WERI-Rb-1 (cell line): Measurements from ENCODE around the gene CAPNS1.

Experiments
- DNase-seq: peaks from one replicate; pipeline ENCODE4 v3.0.0-alpha.2; 2020
- H3K27ac ChIP-seq: fragments of 250-450 bp; sonication (Bioruptor Pico); 2 replicates; pipeline ENCODE4 v1.5.1; 2020; ENCODE audit warnings: mild to moderate bottlenecking, moderate library complexity
- H3K27me3 ChIP-seq: fragments of 250-450 bp; sonication (Bioruptor Pico); 2 replicates; pipeline ENCODE4 v1.5.1; 2021; ENCODE audit warnings: mild to moderate bottlenecking, low read depth, moderate library complexity; ENCODE audit not compliant: insufficient read depth, severe bottlenecking
- H3K36me3 ChIP-seq: fragments of 250-450 bp; sonication (Bioruptor Pico); 2 replicates; pipeline ENCODE4 v1.5.1; 2020; ENCODE audit warnings: mild to moderate bottlenecking, moderate library complexity
- H3K4me3 ChIP-seq: 2 replicates; pipeline ENCODE4 v1.5.1; 2011; ENCODE audit warnings: low read depth, mild to moderate bottlenecking, control low read depth, low read length
- H3K9me3 ChIP-seq: fragments of 250-450 bp; sonication (Bioruptor Pico); 2 replicates; pipeline ENCODE4 v1.5.1; 2021; ENCODE audit warnings: mild to moderate bottlenecking, moderate library complexity; ENCODE audit not compliant: severe bottlenecking
- TF ChIP-seq, protein P1 (sequence below): IDR thresholded peaks from 2 replicates; pipeline ENCODE4 v1.5.1; 2011; ENCODE audit warnings: low read depth, mild to moderate bottlenecking, control low read depth, inconsistent platforms, low read length

The CAPNS1 gene

DNA sequence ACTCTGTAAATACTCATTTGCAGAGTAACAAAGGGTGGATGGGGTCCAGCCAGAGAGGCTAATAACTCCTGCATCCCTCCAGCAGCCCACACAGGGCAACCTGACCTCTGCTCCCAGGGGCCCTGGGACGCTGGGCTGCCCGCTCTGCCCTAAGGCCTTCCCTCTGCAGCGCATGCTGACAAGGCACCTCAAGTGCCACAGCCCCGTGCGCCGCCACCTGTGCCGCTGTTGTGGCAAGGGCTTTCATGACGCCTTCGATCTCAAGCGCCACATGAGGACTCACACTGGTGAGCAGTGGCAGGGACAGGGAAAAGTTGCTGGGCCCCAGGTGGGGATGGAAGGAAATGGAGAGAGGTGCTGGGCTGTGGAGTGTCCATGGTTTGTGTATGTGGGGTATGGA is 27.2 kb upstream of the CAPNS1 start:
- DNase-seq: no peak
- Histone ChIP-seq H3K9me3 (no peaks in the 10 kb centered on the region), H3K27me3 (no peaks in the 10 kb centered on the region), H3K36me3 (peaks cover 46% of the 10 kb centered on the region), H3K4me3 (no peak overlapping the region), H3K27ac (peak overlapping the region; percentile 40)
- TF ChIP-seq, protein P1, sequence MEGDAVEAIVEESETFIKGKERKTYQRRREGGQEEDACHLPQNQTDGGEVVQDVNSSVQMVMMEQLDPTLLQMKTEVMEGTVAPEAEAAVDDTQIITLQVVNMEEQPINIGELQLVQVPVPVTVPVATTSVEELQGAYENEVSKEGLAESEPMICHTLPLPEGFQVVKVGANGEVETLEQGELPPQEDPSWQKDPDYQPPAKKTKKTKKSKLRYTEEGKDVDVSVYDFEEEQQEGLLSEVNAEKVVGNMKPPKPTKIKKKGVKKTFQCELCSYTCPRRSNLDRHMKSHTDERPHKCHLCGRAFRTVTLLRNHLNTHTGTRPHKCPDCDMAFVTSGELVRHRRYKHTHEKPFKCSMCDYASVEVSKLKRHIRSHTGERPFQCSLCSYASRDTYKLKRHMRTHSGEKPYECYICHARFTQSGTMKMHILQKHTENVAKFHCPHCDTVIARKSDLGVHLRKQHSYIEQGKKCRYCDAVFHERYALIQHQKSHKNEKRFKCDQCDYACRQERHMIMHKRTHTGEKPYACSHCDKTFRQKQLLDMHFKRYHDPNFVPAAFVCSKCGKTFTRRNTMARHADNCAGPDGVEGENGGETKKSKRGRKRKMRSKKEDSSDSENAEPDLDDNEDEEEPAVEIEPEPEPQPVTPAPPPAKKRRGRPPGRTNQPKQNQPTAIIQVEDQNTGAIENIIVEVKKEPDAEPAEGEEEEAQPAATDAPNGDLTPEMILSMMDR: no peak

DNA sequence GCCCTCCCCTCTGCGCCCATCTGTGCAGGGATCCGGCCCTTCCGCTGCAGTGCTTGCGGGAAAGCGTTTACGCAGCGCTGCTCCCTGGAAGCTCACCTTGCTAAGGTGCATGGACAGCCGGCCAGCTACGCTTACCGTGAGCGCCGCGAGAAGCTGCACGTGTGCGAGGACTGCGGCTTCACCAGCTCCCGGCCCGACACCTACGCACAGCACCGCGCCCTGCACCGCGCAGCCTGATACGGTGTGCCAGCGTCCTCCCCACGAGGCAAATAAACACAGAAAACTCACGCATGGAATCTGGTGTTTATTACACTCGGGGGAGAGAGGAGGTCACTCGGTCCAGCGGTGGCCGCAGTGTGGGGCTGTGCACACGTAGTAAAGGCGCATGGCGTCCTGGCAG is 26.4 kb upstream of the CAPNS1 start:
- peak overlapping the region; percentile 91 for H3K4me3 ChIP-seq
- H3K36me3 ChIP-seq: peaks cover 52% of the 10 kb centered on the region
- no peaks in the 10 kb centered on the region for H3K9me3 ChIP-seq
- no peak for DNase-seq
- TF ChIP-seq, protein P1: no peak
- peak overlapping the region; percentile 84 for H3K27ac ChIP-seq
- H3K27me3 ChIP-seq: no peaks in the 10 kb centered on the region

DNA sequence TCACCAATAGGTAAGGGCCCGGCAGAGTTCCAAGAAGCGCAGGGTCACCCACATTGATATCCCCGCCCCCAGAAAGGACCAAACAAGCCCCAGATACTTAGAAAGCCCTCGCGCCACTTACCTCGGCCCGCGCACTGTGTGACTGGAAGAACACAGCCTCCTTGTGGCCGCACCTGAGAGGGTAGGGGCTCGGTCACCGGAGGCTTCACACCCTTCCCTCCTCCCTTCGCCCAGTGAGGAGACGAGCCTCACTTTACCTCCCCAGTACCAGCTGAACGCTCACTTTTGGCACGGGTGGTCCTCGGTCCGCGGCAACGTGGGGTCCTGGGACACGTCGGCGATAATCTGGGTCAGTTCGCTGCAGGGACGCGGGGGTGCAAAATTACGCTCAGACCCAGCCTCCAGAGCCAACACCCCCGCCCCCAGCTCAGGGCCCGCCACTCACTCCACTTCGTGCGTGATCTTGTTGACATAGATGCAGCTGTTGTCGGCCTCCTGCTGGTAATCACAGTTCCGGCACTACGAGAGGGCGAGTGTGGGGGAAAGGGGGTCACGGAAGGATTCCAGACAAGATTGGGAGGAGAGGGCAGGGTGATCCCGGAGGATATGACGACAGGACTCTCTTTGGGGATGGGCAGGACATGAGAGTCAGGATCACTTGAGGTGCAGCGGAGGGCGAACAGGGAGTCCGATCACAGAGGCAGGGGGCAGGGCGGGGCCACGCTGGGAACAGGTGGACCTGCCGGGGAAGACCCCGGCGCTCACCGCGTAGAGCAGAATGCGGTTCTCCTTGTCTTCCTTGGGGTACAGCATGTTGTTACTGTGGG is 25.8 kb upstream of the CAPNS1 start:
- peaks cover 56% of the 10 kb centered on the region for H3K36me3 ChIP-seq
- peak; percentile 50 for DNase-seq
- H3K27me3 ChIP-seq: no peaks in the 10 kb centered on the region
- peak overlapping the region; percentile 91 for H3K4me3 ChIP-seq
- TF ChIP-seq, protein P1: peak; percentile 18; the same call in 1 of the 2 replicates
- peak overlapping the region; percentile 84 for H3K27ac ChIP-seq
- H3K9me3 ChIP-seq: no peaks in the 10 kb centered on the region

DNA sequence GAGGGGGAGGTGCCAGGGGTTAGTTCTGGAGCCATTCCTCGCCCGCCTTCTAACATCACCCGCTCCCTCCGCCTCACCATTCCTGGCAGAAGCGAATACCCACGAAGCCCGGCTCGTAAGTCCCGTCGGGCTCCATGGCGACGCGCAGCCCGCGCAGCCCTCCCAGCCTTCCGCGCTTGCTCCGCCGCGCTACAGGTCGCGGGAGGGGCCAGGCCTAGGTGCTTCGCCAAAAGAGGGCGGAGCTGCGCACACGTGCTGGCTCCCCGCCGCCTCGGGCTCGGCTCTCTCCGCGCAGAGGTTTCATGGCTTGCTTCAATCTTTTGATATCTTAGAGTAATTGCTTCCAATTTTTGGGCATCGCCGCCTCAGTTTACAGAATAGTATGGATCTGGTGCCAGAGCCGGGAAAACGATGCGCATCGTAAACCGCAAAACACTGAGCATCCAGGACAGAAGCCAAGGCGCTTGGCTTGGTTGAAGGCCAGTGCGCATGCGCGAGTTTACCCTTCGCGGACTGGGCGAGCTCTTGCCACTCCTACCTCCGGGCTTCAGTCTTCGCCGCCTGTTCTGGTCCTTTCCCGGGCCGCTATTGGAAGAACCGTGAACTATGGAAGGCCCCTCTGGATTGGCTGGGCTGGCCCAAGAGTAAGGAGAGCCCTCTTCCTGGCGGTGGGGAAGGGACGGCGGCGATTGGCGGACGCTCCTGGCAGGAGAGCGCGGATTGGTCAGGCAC is 25.0 kb upstream of the CAPNS1 start, which contains the start of gene POLR2I:
Gene POLR2I (minus strand): TSS at position 155 of the 732 bp plus-strand sequence. CDS start 19 bp downstream, at position 136.
- Histone ChIP-seq H3K4me3 (peak within 1 kb of the TSS; percentile 91), H3K36me3 (peaks cover 60% of the 10 kb centered on the region), H3K27me3 (no peaks in the 10 kb centered on the region)

DNA sequence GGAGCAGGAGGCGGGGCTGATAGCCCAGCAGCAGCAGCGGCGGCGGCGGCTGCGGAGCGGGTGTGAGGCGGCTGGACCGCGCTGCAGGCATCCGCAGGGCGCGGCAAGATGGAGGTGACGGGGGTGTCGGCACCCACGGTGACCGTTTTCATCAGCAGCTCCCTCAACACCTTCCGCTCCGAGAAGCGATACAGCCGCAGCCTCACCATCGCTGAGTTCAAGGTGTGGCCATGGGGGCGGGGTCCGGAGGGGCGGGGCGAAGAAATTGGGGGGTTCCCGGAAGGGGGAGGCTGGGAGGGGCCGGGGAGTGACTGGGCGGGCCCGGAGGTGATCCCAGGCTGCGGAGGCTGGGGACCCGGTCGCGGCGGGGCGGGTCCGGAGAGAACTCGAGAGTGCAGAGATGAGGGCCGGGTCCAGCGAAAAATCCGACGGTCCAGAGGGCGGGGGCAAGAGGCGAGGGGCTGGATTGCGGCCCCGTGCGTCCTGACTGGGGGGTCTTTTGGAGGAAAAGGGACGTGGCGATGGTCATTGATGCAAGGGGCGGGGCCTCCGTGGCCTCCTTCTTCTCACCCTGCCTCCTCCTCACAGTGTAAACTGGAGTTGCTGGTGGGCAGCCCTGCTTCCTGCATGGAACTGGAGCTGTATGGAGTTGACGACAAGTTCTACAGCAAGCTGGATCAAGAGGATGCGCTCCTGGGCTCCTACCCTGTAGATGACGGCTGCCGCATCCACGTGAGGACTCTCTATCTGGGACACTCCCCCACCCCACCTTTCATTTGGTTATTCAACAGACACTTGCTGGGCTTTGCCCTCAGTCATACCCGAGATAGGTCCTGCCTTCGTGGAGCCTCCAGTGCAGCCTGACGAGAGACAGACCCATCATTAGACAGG is 24.2 kb upstream of the CAPNS1 start, which contains the start of gene TBCB:
Gene TBCB (plus strand): TSS at position 16 of the 891 bp plus-strand sequence. CDS start 93 bp downstream, at position 109.
- H3K27me3 ChIP-seq: no peaks in the 10 kb centered on the region
- TF ChIP-seq, protein P1: no peak
- H3K9me3 ChIP-seq: no peaks in the 10 kb centered on the region
- H3K27ac ChIP-seq: peak within 1 kb of the TSS; percentile 84
- DNase-seq: no peak
- peaks cover 62% of the 10 kb centered on the region for H3K36me3 ChIP-seq
- H3K4me3 ChIP-seq: peak within 1 kb of the TSS; percentile 91

More for the DNA sequence above, 25.0 kb upstream of the CAPNS1 start, which contains the start of gene POLR2I:
- TF ChIP-seq, protein P1: no peak
- Histone ChIP-seq H3K27ac (peak within 1 kb of the TSS; percentile 84), H3K9me3 (no peaks in the 10 kb centered on the region)
- DNase-seq: peak; percentile 99
